ENCODE data around the gene KANSL2.
"Not testable (repeated sequence)": the region's sequence is repeated elsewhere in the genome, so short reads cannot be mapped to it uniquely, and the experiment has no call there.

KANSL2 gene

GRCh38 chr12:48668996-48669395 lies 13.0 kb downstream of the KANSL2 start:
- H3K4me3 Mint-ChIP-seq: no peak overlapping the region
- H3K27ac Mint-ChIP-seq: no peak overlapping the region
- H3K36me3 Mint-ChIP-seq (ENCODE audit: low read depth): peaks cover 51% of the 10 kb centered on the region
- ATAC-seq: no peak
- H3K4me1 Mint-ChIP-seq: no peaks in the 10 kb centered on the region
- H3K9me3 Mint-ChIP-seq: no peaks in the 10 kb centered on the region
- no peak for DNase-seq
- no peaks in the 10 kb centered on the region for H3K27me3 Mint-ChIP-seq

DNA sequence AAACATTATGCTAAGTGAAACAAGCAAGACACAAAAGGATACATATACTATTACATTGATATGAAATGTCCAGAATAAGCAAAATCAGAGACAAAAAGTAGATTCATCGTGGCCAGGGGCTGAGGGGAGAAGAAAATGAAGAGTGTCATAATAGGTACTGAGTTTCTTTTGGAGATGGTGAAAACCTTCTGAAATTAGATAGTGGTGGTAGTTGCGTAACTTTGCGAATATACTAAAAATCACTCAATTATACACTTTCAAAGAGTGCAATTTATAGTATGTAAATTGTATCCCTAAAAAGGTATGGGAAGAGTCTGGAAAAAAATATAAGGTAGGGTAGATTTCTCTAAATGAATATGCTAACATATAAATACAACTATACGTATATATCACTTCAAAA lies 22.2 kb downstream of the KANSL2 start:
- Mint-ChIP-seq H3K36me3 (ENCODE audit: low read depth) (peaks cover 53% of the 10 kb centered on the region), H3K27ac (no peak overlapping the region), H3K4me1 (no peaks in the 10 kb centered on the region), H3K9me3 (no peaks in the 10 kb centered on the region), H3K4me3 (no peak overlapping the region), H3K27me3 (no peaks in the 10 kb centered on the region)
- ATAC-seq: no peak
- DNase-seq: no peak

- H3K27ac Mint-ChIP-seq: no peak overlapping the region
- DNase-seq (no peak), ATAC-seq (no peak)
- no peaks in the 10 kb centered on the region for H3K9me3 Mint-ChIP-seq
- no peaks in the 10 kb centered on the region for H3K27me3 Mint-ChIP-seq
- no peak overlapping the region for H3K4me3 Mint-ChIP-seq
- H3K4me1 Mint-ChIP-seq: no peaks in the 10 kb centered on the region
- peaks cover 37% of the 10 kb centered on the region for H3K36me3 Mint-ChIP-seq (ENCODE audit: low read depth)
These were observed 30.4 kb downstream of the KANSL2 start for GRCh38 chr12:48651681-48652080.

- ATAC-seq, H3K4me3 Mint-ChIP-seq, H3K9me3 Mint-ChIP-seq, DNase-seq, H3K27me3 Mint-ChIP-seq, H3K4me1 Mint-ChIP-seq, H3K27ac Mint-ChIP-seq: not testable (repeated sequence)
- H3K36me3 Mint-ChIP-seq (ENCODE audit: low read depth): peaks cover 39% of the 10 kb centered on the region
These were observed 36.7 kb downstream of the KANSL2 start for GRCh38 chr12:48645354-48645753.

DNA sequence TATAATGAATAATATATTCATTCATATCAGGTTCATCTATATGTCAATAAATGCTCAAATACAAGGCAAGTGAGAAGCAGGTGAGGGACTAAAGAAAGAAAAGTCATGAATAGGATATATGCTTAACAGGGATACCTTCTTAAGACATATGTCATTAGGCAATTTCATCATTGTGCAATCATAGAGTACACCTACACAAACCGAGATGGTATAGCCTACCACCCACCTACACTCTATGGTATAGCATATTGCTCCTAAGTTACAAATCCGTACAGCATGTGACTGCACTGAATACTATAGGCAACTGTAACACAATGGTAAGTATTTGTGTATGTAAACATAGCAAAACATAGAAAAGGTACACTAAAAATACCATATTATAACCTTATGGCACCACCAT lies 39.0 kb downstream of the KANSL2 start:
- H3K36me3 Mint-ChIP-seq (ENCODE audit: low read depth): peaks cover 39% of the 10 kb centered on the region
- DNase-seq (no peak), ATAC-seq (no peak)
- H3K9me3 Mint-ChIP-seq: no peaks in the 10 kb centered on the region
- no peaks in the 10 kb centered on the region for H3K27me3 Mint-ChIP-seq
- no peak overlapping the region for H3K27ac Mint-ChIP-seq
- H3K4me3 Mint-ChIP-seq: no peak overlapping the region
- H3K4me1 Mint-ChIP-seq: peaks cover 7% of the 10 kb centered on the region

- H3K4me1 Mint-ChIP-seq, H3K4me3 Mint-ChIP-seq, H3K27ac Mint-ChIP-seq, H3K27me3 Mint-ChIP-seq, ATAC-seq, DNase-seq, H3K9me3 Mint-ChIP-seq: not testable (repeated sequence)
- H3K36me3 Mint-ChIP-seq (ENCODE audit: low read depth): peaks cover 33% of the 10 kb centered on the region
These were observed 40.1 kb downstream of the KANSL2 start for GRCh38 chr12:48641752-48642555.

DNA sequence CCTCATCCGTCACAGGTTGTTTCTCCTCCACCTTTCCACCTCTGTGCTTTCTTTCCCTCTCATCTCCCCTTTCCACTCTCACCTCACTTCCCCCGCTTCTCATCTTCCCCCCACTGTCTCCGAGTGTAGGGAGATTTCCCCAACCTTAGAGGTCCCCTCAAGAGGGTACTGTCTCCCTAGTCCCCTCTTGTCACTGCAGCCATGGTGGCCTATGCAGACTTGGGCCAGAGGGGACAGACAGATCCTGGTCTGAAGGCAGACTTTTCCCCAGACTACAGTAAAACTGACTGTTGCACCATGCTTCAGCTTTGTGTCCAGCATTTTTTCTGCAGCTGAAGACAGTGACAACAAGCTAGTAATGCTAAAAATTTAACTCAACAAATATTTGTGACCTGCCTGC lies 41.2 kb downstream of the KANSL2 start:
- Mint-ChIP-seq H3K27ac (no peak overlapping the region), H3K4me1 (peaks cover 7% of the 10 kb centered on the region), H3K36me3 (ENCODE audit: low read depth) (peaks cover 25% of the 10 kb centered on the region), H3K27me3 (no peaks in the 10 kb centered on the region), H3K4me3 (no peak overlapping the region), H3K9me3 (no peaks in the 10 kb centered on the region)
- DNase-seq (no peak), ATAC-seq (no peak)

DNA sequence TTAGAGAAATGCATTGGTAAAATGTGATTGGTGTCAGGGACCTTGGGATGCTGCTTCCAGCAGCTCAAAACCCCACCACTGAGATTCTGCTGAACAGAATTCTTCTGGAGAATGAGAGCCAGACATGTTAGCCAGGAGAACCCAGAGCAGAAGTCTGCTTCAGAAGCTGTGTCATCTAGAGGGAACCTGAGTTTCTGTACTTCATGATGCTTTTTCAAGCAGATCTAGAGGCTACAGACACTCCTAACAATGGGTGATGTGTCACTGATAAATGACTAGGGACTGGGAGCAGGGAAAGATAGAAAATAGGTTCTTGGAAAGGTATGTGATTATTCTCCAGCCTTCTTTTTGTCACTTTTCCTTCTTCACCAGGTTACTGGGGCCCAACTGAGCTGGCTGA lies 41.6 kb downstream of the KANSL2 start:
- no peak overlapping the region for H3K4me3 Mint-ChIP-seq
- DNase-seq: no peak
- no peak for ATAC-seq
- H3K27ac Mint-ChIP-seq: no peak overlapping the region
- peaks cover 6% of the 10 kb centered on the region for H3K4me1 Mint-ChIP-seq
- H3K36me3 Mint-ChIP-seq (ENCODE audit: low read depth): peaks cover 24% of the 10 kb centered on the region
- no peaks in the 10 kb centered on the region for H3K9me3 Mint-ChIP-seq
- no peaks in the 10 kb centered on the region for H3K27me3 Mint-ChIP-seq

DNA sequence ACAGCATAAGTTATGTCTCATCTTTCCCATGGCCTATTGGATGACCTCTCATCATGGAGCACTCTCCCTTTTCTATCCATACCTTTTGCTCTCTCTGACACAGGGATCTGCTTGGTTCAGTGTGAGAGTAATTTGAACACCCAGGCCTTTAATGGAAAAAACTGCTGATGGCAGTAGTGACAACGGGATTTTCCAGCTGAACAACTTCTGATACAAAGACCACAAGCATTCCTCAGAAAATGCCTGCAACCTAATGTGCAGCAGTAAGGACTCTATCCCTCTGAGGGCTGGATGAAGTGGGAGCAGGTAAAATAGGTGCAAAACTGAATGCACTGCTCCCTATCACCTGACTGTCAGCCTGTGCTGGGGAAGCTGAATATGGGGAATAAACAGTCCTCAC lies 51.0 kb downstream of the KANSL2 start:
- Mint-ChIP-seq H3K27ac (no peak overlapping the region), H3K4me3 (no peak overlapping the region), H3K4me1 (no peaks in the 10 kb centered on the region), H3K36me3 (ENCODE audit: low read depth) (no peaks in the 10 kb centered on the region), H3K27me3 (peaks cover 18% of the 10 kb centered on the region), H3K9me3 (no peaks in the 10 kb centered on the region)
- no peak for ATAC-seq
- DNase-seq: no peak

GRCh38 chr12:48630346-48630745 lies 51.7 kb downstream of the KANSL2 start:
- H3K9me3 Mint-ChIP-seq: no peaks in the 10 kb centered on the region
- peaks cover 18% of the 10 kb centered on the region for H3K27me3 Mint-ChIP-seq
- H3K4me3 Mint-ChIP-seq: no peak overlapping the region
- ATAC-seq: no peak
- no peak for DNase-seq
- no peak overlapping the region for H3K27ac Mint-ChIP-seq
- H3K36me3 Mint-ChIP-seq (ENCODE audit: low read depth): no peaks in the 10 kb centered on the region
- no peaks in the 10 kb centered on the region for H3K4me1 Mint-ChIP-seq

DNA sequence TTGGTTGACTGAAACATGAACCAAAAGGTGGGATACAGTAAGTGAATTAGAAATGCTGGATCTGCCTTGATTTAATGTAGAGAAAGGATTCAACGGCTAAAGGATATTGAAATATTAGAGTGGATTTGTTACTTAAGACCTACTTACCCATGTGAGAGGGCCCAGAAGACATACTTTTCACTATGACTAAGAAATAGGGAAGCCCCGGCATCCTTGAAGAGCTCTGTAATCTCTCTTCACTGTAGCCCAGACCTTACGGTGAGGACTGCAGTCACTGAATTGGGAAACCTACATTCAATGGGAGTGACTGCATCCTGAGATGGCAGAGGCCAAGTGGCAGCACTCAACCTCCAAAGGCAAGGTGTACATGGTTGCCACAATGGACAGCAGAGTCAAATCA lies 52.5 kb downstream of the KANSL2 start:
- Mint-ChIP-seq H3K36me3 (ENCODE audit: low read depth) (no peaks in the 10 kb centered on the region), H3K27me3 (peaks cover 18% of the 10 kb centered on the region), H3K4me3 (no peak overlapping the region), H3K27ac (no peak overlapping the region), H3K4me1 (no peaks in the 10 kb centered on the region), H3K9me3 (no peaks in the 10 kb centered on the region)
- no peak for DNase-seq
- ATAC-seq: no peak

GRCh38 chr12:48627556-48627955 lies 54.5 kb downstream of the KANSL2 start:
- Mint-ChIP-seq H3K4me1 (no peaks in the 10 kb centered on the region), H3K9me3 (no peaks in the 10 kb centered on the region), H3K36me3 (ENCODE audit: low read depth) (no peaks in the 10 kb centered on the region), H3K27me3 (peaks cover 17% of the 10 kb centered on the region), H3K4me3 (no peak overlapping the region), H3K27ac (no peak overlapping the region)
- DNase-seq (no peak), ATAC-seq (no peak)

GRCh38 chr12:48622997-48623396 lies 59.0 kb downstream of the KANSL2 start:
- H3K9me3 Mint-ChIP-seq; ATAC-seq; H3K27ac Mint-ChIP-seq; H3K4me1 Mint-ChIP-seq; H3K36me3 Mint-ChIP-seq (ENCODE audit: low read depth); H3K4me3 Mint-ChIP-seq; DNase-seq: not testable (repeated sequence)
- peaks cover 24% of the 10 kb centered on the region for H3K27me3 Mint-ChIP-seq

DNA sequence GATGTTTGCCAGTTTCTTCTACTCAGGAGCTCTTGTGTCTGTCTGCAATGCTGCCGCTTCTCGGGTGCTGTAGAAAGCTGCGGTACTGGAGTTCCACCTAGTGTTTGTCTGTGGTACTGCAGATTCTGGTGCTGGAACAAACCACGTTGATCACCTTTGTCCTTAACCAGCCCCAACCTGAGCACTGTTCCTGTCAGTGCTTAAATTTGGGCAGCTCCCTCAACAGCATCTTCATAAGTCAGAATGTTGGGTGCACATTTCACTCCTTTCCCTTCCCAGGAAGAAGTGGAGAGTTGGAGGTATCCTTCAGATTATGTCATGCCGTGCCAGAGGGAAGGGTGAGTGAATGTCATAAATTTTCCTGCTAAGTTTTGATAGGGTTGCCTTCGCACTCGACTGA lies 63.5 kb downstream of the KANSL2 start:
- Mint-ChIP-seq H3K4me1 (no peaks in the 10 kb centered on the region), H3K9me3 (peaks cover 6% of the 10 kb centered on the region), H3K27ac (no peak overlapping the region), H3K36me3 (ENCODE audit: low read depth) (no peaks in the 10 kb centered on the region), H3K4me3 (no peak overlapping the region), H3K27me3 (peaks cover 35% of the 10 kb centered on the region)
- DNase-seq: peak; percentile 76
- ATAC-seq: peak; percentile 68

DNA sequence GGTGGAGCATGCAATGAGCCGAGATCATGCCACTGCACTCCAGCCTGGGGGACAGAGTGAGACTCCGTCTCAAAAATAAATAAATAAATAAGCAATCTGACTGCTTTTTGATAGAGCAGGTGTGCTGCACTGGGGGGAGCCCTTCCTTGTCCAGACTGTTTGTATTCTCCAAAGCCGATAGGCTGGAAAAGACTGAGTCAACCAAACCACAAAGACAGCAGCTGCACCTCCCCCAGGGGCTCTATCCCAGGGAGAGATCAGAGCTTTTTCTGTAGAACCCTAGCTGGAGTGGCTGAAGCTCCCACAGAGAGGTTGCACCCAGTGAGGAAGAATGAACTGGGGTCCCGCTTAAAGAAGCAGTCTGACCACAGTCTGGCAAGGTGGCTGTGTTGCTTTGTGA lies 66.4 kb downstream of the KANSL2 start:
- Mint-ChIP-seq H3K36me3 (ENCODE audit: low read depth) (peaks cover 3% of the 10 kb centered on the region), H3K27me3 (peaks cover 25% of the 10 kb centered on the region), H3K9me3 (peaks cover 24% of the 10 kb centered on the region), H3K4me1 (no peaks in the 10 kb centered on the region), H3K4me3 (no peak overlapping the region), H3K27ac (no peak overlapping the region)
- ATAC-seq: no peak
- no peak for DNase-seq

- Mint-ChIP-seq H3K27me3 (peaks cover 13% of the 10 kb centered on the region), H3K9me3 (peaks cover 33% of the 10 kb centered on the region), H3K4me3 (no peak overlapping the region), H3K4me1 (no peaks in the 10 kb centered on the region), H3K27ac (no peak overlapping the region), H3K36me3 (ENCODE audit: low read depth) (peaks cover 3% of the 10 kb centered on the region)
- ATAC-seq (no peak), DNase-seq (no peak)
These were observed 68.7 kb downstream of the KANSL2 start for GRCh38 chr12:48613321-48613720.

Data from activated naive CD8-positive, alpha-beta T cell treated with anti-CD3 and anti-CD28 coated beads, Interleukin-2, amount 50 U/mL, for 24 hours (primary cell).